Transverse colon (tissue), 4 donors: ENCODE results near the gene CHERP. TPM values are rescaled to one million over a fixed set of nuclear protein-coding genes. Genes with fewer than 3 reads are reported as not detected.

Source experiments
- DNase-seq: peaks from one replicate; pipeline ENCODE4 v3.0.0-alpha.2; 2019
- H3K27ac ChIP-seq, 4 donors: fragments of 200-600 bp; sonication (generic); 2 replicates each; pipeline ENCODE4 v1.5.1; 2016 to 2018; ENCODE audit warnings: inconsistent platforms in 4 of 4
- H3K27me3 ChIP-seq: fragments of 200-600 bp; sonication (generic); 2 replicates; pipeline ENCODE4 v1.5.1; 2017; ENCODE audit warnings: inconsistent platforms
- H3K36me3 ChIP-seq, 4 donors: fragments of 200-600 bp; sonication (generic); 2 replicates each; pipeline ENCODE4 v1.5.1; 2017 to 2019; ENCODE audit warnings: inconsistent platforms in 4 of 4
- H3K4me1 ChIP-seq, 4 donors: fragments of 200-600 bp; sonication (generic); 2 replicates each; pipeline ENCODE4 v1.5.1; 2017 to 2020; ENCODE audit warnings: inconsistent platforms in 4 of 4
- H3K4me3 ChIP-seq, 4 donors: fragments of 200-600 bp; sonication (generic); 1 replicate in 1 of 4; 2 replicates in 3 of 4; pipeline versions ENCODE4 v1.5.1 to v1.6.1; 2017 to 2019; ENCODE audit warnings: inconsistent platforms in 4 of 4
- H3K9me3 ChIP-seq, 2 donors: fragments of 200-600 bp; sonication (generic); 2 replicates each; pipeline ENCODE4 v1.5.1; 2017 to 2019; ENCODE audit warnings: inconsistent platforms in 2 of 2
- EP300 ChIP-seq: sonication (generic); formaldehyde crosslinking; IDR thresholded peaks from one replicate; pipeline ENCODE4 v1.6.1; 2017; ENCODE audit warnings: antibody characterized with exemption, low read depth
- POLR2A ChIP-seq: fragments of 450-650 bp; IDR thresholded peaks from one replicate; pipeline ENCODE4 v1.6.1; 2016; ENCODE audit warnings: antibody characterized with exemption, mild to moderate bottlenecking, moderate library complexity
- POLR2AphosphoS5 ChIP-seq, 3 donors: sonication (generic); formaldehyde crosslinking; IDR thresholded peaks; one replicate each; pipeline ENCODE4 v1.6.1; 2016; ENCODE audit warnings: antibody characterized with exemption in 3 of 3
- WGBS, 2 donors: methylation state at CpG; one replicate each; pipeline ENCODE4 v1.1.5; 2018; ENCODE audit warnings: low coverage in 1 of 2; 5-methylcytosine and 5-hydroxymethylcytosine counted together
- in situ Hi-C, 4 donors: fragments of 200-750 bp; cut with MboI; loops; one replicate each; pipeline versions ENCODE4 v1.15.0 to v1.15.1; 2017; ENCODE audit warnings: low sequenced_read_pairs in 3 of 4, low pct_ligation_motif_present in 1 of 4, low pct_unique_long_range_greater_than_20kb in 1 of 4
- intact Hi-C: fragments of 100-400 bp; cut with DNase I; formaldehyde crosslinking; loops from one replicate; pipeline ENCODE4 v1.15.1; 2023; ENCODE audit warnings: low total_unique reads
- total RNA-seq, 4 donors: library from RNA; depleted of rRNA; stranded (reverse); fragments of >200 nt; gene quantifications; one replicate each; pipeline ENCODE4 v1.1.0, GENCODE V29; 2016
- TF ChIP-seq, protein P1 (sequence below), 5 experiments: fragments of 200-600 bp in 3 of 5; fragments of 450-650 bp in 2 of 5; sonication (generic) in 3 of 5; IDR thresholded peaks; 1 replicate in 2 of 5; 2 replicates in 3 of 5; pipeline ENCODE4 v1.5.1; 2016 to 2017; ENCODE audit warnings: antibody characterized with exemption in 5 of 5, inconsistent platforms in 3 of 5, mild to moderate bottlenecking in 2 of 5, moderate library complexity in 1 of 5

The CHERP gene
- total RNA-seq, 4 donors from 2014 or later = 14.4 to 54.7 (median 28.9) TPM

DNA sequence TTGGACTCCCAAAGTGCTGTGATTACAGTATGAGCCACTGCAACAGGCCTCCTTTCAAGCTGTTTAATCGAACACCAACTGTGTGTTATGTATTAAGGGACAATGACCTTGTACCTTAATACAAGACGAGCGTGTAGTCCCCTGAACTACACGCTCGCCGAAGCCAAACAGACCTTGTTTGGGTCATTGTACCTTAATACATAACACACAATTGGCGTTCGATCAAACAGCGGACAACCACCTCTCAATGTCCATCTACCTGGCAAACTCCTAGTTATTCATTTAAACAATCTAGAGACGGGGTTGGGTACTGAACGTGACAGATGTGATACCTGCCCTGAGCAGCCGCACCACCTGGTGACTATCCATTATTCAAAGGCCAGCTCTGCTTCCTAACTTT, 1.3 kb downstream of the CHERP start:
- Histone ChIP-seq H3K9me3 (no peaks in the 10 kb centered on the region), H3K4me3 (peak overlapping the region in 2 of 4 donors; percentile 88 to 100), H3K27me3 (no peaks in the 10 kb centered on the region), H3K27ac (peak overlapping the region in 2 of 4 donors; percentile 93 to 94), H3K36me3 (peaks cover 0 to 5% (median 0%) of the 10 kb centered on the region in 4 donors), H3K4me1 (peaks cover 19 to 35% (median 29%) of the 10 kb centered on the region in 4 donors)
- 64 to 83% methylated on average over 6 to 12 of the region's 12 CpGs for WGBS, 2 donors
- TF ChIP-seq EP300 = no peak
- TF ChIP-seq, protein P1, sequence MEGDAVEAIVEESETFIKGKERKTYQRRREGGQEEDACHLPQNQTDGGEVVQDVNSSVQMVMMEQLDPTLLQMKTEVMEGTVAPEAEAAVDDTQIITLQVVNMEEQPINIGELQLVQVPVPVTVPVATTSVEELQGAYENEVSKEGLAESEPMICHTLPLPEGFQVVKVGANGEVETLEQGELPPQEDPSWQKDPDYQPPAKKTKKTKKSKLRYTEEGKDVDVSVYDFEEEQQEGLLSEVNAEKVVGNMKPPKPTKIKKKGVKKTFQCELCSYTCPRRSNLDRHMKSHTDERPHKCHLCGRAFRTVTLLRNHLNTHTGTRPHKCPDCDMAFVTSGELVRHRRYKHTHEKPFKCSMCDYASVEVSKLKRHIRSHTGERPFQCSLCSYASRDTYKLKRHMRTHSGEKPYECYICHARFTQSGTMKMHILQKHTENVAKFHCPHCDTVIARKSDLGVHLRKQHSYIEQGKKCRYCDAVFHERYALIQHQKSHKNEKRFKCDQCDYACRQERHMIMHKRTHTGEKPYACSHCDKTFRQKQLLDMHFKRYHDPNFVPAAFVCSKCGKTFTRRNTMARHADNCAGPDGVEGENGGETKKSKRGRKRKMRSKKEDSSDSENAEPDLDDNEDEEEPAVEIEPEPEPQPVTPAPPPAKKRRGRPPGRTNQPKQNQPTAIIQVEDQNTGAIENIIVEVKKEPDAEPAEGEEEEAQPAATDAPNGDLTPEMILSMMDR (IDR thresholded peaks at IDR 0.05) = no peak
- TF ChIP-seq POLR2A = no peak
- no peak for TF ChIP-seq POLR2AphosphoS5 (IDR thresholded peaks at IDR 0.05)
- in situ Hi-C loops (no loop called here), intact Hi-C loops (no loop called here)
- no peak for DNase-seq

DNA sequence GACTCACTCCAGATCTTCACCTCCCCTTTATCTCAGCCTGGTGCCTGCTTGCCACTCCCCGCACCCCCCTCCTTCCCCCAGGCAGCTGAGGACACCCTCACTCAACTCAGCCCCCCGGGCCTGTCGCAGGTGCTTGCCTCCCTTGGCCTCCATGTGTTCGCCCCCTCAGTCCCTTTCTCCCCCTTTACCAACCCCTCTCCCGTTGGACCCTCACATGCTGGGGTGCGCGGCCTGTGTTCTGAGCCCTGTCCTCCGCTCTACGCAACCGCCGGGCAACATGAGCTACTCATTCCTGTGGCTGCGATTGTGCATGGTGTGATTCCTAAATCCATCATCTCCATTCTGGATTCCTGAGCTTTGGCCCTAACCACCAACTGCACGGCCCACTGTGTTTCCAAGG, 5.1 kb downstream of the CHERP start:
- intact Hi-C loops (no loop called here), in situ Hi-C loops (no loop called here)
- Histone ChIP-seq H3K36me3 (peaks cover 0 to 35% (median 14%) of the 10 kb centered on the region in 4 donors), H3K4me1 (peaks cover 11 to 24% (median 18%) of the 10 kb centered on the region in 4 donors), H3K27me3 (no peaks in the 10 kb centered on the region), H3K27ac (no peak overlapping the region), H3K4me3 (no peak overlapping the region), H3K9me3 (no peaks in the 10 kb centered on the region)
- no peak for DNase-seq
- no peak for TF ChIP-seq POLR2A
- TF ChIP-seq, protein P1 (IDR thresholded peaks at IDR 0.05) = no peak
- no peak for TF ChIP-seq POLR2AphosphoS5 (IDR thresholded peaks at IDR 0.05)
- WGBS, 2 donors = 92 to 100% methylated on average over 9 to 13 of the region's 13 CpGs

DNA sequence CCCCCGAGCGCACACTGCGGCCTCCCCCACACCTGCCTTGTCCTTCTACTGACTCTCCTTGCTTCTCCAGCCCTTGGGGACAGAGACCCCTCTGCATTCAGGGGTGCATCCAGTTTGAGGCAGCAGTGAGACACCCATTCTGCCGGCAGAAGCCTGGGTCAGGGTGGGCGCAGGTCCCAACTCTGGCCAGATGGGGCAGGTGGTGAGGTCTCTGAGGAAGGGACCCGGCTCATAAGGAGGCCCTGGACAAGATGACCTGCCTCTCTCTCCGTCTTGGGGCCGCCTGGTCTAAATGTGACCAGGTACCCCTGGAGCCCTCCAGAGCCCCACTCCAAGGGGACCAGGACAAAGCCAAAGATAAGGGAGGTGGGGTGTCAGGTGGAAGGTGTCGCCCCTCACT, 6.1 kb downstream of the CHERP start:
- no peak for DNase-seq
- WGBS, 2 donors = 94% methylated on average over 8 of the region's 9 CpGs; no CpG with 5 or more reads in 1 of the 2 donors
- intact Hi-C loops = no loop called here
- Histone ChIP-seq H3K27me3 (no peaks in the 10 kb centered on the region), H3K36me3 (peaks cover 0 to 44% (median 19%) of the 10 kb centered on the region in 4 donors), H3K4me1 (peaks cover 5 to 18% (median 14%) of the 10 kb centered on the region in 4 donors), H3K27ac (no peak overlapping the region), H3K9me3 (no peaks in the 10 kb centered on the region), H3K4me3 (no peak overlapping the region)
- no peak for TF ChIP-seq POLR2AphosphoS5 (IDR thresholded peaks at IDR 0.05)
- in situ Hi-C loops = no loop called here

DNA sequence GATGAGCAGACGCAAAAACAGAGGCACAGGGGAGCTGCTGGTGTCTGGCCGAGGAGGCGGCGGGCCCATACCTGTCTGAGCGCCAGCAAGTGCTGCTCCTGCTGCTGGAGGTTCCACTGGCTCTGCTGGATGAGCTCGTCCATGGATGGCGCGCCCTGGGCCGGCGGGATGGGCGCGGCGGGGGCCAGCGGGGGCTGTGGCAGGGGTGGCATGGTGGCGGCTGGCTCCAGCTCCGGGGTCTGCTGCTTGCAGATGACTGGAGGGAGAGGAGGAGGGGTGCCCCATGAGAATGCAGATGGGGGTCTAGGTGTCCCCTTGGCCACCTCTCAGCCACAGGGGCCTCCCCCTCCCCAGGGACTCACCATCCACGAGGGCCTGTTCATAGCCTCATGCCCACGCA, 6.9 kb downstream of the CHERP start:
- peaks cover 0 to 52% (median 25%) of the 10 kb centered on the region in 4 donors for H3K36me3 ChIP-seq
- in situ Hi-C loops (no loop called here), intact Hi-C loops (no loop called here)
- no peaks in the 10 kb centered on the region for H3K27me3 ChIP-seq
- no peaks in the 10 kb centered on the region for H3K9me3 ChIP-seq
- peaks cover 0 to 11% (median 7%) of the 10 kb centered on the region in 4 donors for H3K4me1 ChIP-seq
- no peak overlapping the region for H3K4me3 ChIP-seq
- H3K27ac ChIP-seq = no peak overlapping the region
- no peak for DNase-seq
- TF ChIP-seq POLR2AphosphoS5 (IDR thresholded peaks at IDR 0.05) (no peak), POLR2A (no peak), EP300 (no peak)
- TF ChIP-seq, protein P1 (IDR thresholded peaks at IDR 0.05) = no peak
- 94% methylated on average over 16 of the region's 18 CpGs; no CpG with 5 or more reads in 1 of the 2 donors for WGBS, 2 donors
